HPDE6-E6E7 (cell line): Measurements from ENCODE around the gene ABHD18.
"Not testable (repeated sequence)": the region's sequence is repeated elsewhere in the genome, so short reads cannot be mapped to it uniquely, and the experiment has no call there.

Experiments used
- DNase-seq: peaks from one replicate; pipeline ENCODE4 v3.0.0; 2011; ENCODE audit warnings: missing footprints; ENCODE audit errors: extremely low spot score

ABHD18 gene

GRCh38 chr4:127988638-127989037, 23.4 kb downstream of the ABHD18 start:
- DNase-seq, result no peak

- no peak for DNase-seq
These were observed 27.9 kb downstream of the ABHD18 start for GRCh38 chr4:127993151-127993550.

- DNase-seq, result peak; percentile 33
These were observed 30.6 kb downstream of the ABHD18 start for GRCh38 chr4:127995776-127996175.

GRCh38 chr4:127996521-127996920, 31.3 kb downstream of the ABHD18 start:
- not testable (repeated sequence) for DNase-seq

GRCh38 chr4:127997534-127998388, 32.6 kb downstream of the ABHD18 start:
- DNase-seq, result peak; percentile 44

- DNase-seq, result no peak
These were observed 41.4 kb downstream of the ABHD18 start for GRCh38 chr4:128006592-128006991.

GRCh38 chr4:128009428-128009827, 44.2 kb downstream of the ABHD18 start:
- DNase-seq, result no peak

- DNase-seq, result no peak
These were observed 60.1 kb downstream of the ABHD18 start for GRCh38 chr4:128025319-128025718.

- no peak for DNase-seq
These were observed 64.7 kb downstream of the ABHD18 start for GRCh38 chr4:128029907-128030306.

- no peak for DNase-seq
These were observed 66.7 kb downstream of the ABHD18 start for GRCh38 chr4:128031756-128032384.

GRCh38 chr4:128039568-128039967, 74.4 kb downstream of the ABHD18 start:
- DNase-seq, result no peak

- not testable (repeated sequence) for DNase-seq
These were observed 81.8 kb downstream of the ABHD18 start for GRCh38 chr4:128047019-128047418.

- not testable (repeated sequence) for DNase-seq
These were observed 82.3 kb downstream of the ABHD18 start for GRCh38 chr4:128047514-128047913.

GRCh38 chr4:128051229-128051628, 86.0 kb downstream of the ABHD18 start:
- not testable (repeated sequence) for DNase-seq

- DNase-seq, result not testable (repeated sequence)
These were observed 89.7 kb downstream of the ABHD18 start for GRCh38 chr4:128054907-128055306.

GRCh38 chr4:128055441-128056206, 90.4 kb downstream of the ABHD18 start:
- DNase-seq, result not testable (repeated sequence)

GRCh38 chr4:128056396-128056795, 91.2 kb downstream of the ABHD18 start:
- DNase-seq, result no peak

- DNase-seq, result no peak
These were observed 95.0 kb downstream of the ABHD18 start for GRCh38 chr4:128060121-128060698.

- peak; percentile 92 for DNase-seq
These were observed 95.7 kb downstream of the ABHD18 start, which contains the start of gene LARP1B for GRCh38 chr4:128060699-128061565. LARP1B (plus strand) TSS chr4:128061312; CDS start chr4:128074952, 13,640 bp downstream.
